ENCODE results near the gene TTYH3. TPM values are rescaled to one million over a fixed set of nuclear protein-coding genes. Genes with fewer than 3 reads are reported as not detected.

Gene TTYH3
- polyA plus RNA-seq, 1 donor (not counting 4 experiments of a cell fraction or from before 2014, with no cell fraction given) = 8.5 TPM

DNA sequence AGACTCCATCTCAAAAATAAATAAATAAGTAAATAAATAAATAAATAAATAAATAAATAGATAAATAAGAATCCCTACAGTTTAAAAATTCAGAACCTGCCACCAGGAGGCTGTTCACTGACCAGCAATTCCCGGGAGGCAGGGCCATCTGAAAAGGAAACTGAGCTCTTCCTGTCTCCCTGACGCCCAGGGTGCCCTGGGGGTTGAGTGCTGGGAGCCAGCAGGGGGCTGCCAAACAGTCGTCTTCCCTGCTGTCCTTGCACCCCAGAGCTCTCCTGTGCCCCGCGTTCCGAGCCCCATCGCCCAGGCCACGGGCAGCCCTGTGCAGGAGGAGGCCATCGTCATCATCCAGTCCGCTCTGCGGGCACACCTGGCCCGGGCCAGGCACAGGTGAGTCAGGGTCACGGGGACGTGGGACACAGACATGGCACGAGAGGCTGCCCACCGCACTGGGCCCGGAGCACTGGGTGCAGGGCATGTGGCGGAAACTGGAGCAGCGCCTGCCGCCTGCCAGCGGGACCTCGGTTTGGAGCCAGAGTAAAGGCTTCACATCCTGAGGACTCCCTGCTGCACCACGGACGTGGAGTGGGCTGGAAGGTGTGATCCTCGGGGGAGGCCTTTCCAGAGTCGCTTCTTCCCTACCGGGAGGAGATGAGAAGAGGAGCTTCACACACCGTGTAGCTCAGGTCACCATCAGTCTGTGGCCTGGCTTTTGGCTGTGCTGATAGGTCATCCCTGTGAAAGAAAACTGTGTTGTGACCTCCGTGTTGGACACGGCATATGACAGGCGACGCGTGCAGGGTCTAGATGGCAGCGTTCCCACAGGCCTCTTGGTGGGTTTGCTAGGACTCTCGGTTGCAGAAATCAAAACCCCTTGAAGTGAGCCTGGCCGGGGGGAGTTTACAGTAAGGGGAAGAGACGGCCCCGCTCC is 25.9 kb upstream of the TTYH3 start:
- Histone ChIP-seq H3K27me3 (ENCODE audit: control insufficient read depth, extremely low read depth, insufficient read depth, low read length) (no peaks in the 10 kb centered on the region), H3K4me3 (ENCODE audit: control insufficient read depth in 2 of 3, extremely low read depth in 1 of 3, insufficient read depth in 2 of 3, low read depth in 1 of 3, low read length in 3 of 3) (no peak overlapping the region), H3K36me3 (ENCODE audit: control insufficient read depth in 2 of 2, extremely low read depth in 1 of 2, insufficient read depth in 2 of 2, low read length in 2 of 2) (peaks cover 2 to 9% of the 10 kb centered on the region in 2 experiments), H3K4me2 (ENCODE audit: control insufficient read depth, extremely low read depth, insufficient read depth, low read depth, low read length) (no peak overlapping the region), H3K9me1 (ENCODE audit: control insufficient read depth, extremely low read depth, insufficient read depth, low read length) (no peaks in the 10 kb centered on the region), H3K9ac (ENCODE audit: control insufficient read depth, extremely low read depth, insufficient read depth, low read length) (no peak overlapping the region), H2AFZ (ENCODE audit: control insufficient read depth, low read length) (no peak overlapping the region), H3K9me3 (ENCODE audit: control insufficient read depth, low read depth, low read length) (no peaks in the 10 kb centered on the region), H3K4me1 (ENCODE audit: control insufficient read depth, extremely low read depth, insufficient read depth, low read length) (no peaks in the 10 kb centered on the region), H3K79me2 (ENCODE audit: control insufficient read depth, insufficient read depth, low read length) (no peaks in the 10 kb centered on the region), H3K27ac (ENCODE audit: control insufficient read depth, insufficient read depth, low read length) (no peak overlapping the region), H4K20me1 (ENCODE audit: control insufficient read depth, extremely low read depth, insufficient read depth, low read length) (no peaks in the 10 kb centered on the region)
- dilution Hi-C loops (cut with MboI; ENCODE audit: extremely low pct_ligation_motif_present, low sequenced_read_pairs) = no loop called here
- FAIRE-seq = no peak
- TF ChIP-seq, protein P1, sequence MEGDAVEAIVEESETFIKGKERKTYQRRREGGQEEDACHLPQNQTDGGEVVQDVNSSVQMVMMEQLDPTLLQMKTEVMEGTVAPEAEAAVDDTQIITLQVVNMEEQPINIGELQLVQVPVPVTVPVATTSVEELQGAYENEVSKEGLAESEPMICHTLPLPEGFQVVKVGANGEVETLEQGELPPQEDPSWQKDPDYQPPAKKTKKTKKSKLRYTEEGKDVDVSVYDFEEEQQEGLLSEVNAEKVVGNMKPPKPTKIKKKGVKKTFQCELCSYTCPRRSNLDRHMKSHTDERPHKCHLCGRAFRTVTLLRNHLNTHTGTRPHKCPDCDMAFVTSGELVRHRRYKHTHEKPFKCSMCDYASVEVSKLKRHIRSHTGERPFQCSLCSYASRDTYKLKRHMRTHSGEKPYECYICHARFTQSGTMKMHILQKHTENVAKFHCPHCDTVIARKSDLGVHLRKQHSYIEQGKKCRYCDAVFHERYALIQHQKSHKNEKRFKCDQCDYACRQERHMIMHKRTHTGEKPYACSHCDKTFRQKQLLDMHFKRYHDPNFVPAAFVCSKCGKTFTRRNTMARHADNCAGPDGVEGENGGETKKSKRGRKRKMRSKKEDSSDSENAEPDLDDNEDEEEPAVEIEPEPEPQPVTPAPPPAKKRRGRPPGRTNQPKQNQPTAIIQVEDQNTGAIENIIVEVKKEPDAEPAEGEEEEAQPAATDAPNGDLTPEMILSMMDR (optimal IDR thresholded peaks at IDR 0.05 in 1 of 3, IDR thresholded peaks at IDR 0.05 in 1 of 3, conservative IDR thresholded peaks at IDR 0.05 in 1 of 3; ENCODE audit: extremely low read depth in 1 of 3, insufficient read depth in 2 of 3, low read length in 3 of 3) = no peak
- TF ChIP-seq EZH2 (IDR thresholded peaks at IDR 0.05; ENCODE audit: low read length) = no peak
- DNase-seq (ENCODE audit: low read depth, low spot score) = no peak

DNA sequence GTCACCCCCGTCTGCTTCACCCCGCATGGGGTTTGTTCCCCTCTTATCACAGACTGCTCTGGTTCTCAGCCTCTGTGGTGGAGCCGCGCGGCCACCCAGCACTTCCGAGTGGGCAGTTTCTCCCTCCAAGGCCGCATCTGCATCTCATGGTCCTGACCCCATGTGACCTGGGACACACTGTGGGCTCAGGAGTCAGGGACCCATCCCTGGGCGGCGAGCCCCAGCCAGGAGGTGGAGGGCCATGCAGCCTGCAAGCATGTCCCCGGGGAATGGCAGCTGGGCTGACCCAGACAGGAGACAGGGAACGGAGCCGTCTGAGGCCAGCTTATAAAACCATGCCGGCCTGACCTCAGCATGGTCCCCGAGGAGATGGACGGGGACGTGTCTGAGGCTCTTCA is 25.2 kb upstream of the TTYH3 start:
- Histone ChIP-seq H4K20me1 (ENCODE audit: control insufficient read depth, extremely low read depth, insufficient read depth, low read length) (no peaks in the 10 kb centered on the region), H3K9ac (ENCODE audit: control insufficient read depth, extremely low read depth, insufficient read depth, low read length) (no peak overlapping the region), H3K9me3 (ENCODE audit: control insufficient read depth, low read depth, low read length) (no peaks in the 10 kb centered on the region), H3K36me3 (ENCODE audit: control insufficient read depth in 2 of 2, extremely low read depth in 1 of 2, insufficient read depth in 2 of 2, low read length in 2 of 2) (peaks cover 0 to 6% of the 10 kb centered on the region in 2 experiments), H3K9me1 (ENCODE audit: control insufficient read depth, extremely low read depth, insufficient read depth, low read length) (no peaks in the 10 kb centered on the region), H3K79me2 (ENCODE audit: control insufficient read depth, insufficient read depth, low read length) (no peaks in the 10 kb centered on the region), H3K27ac (ENCODE audit: control insufficient read depth, insufficient read depth, low read length) (no peak overlapping the region), H3K4me1 (ENCODE audit: control insufficient read depth, extremely low read depth, insufficient read depth, low read length) (no peaks in the 10 kb centered on the region), H3K27me3 (ENCODE audit: control insufficient read depth, extremely low read depth, insufficient read depth, low read length) (no peaks in the 10 kb centered on the region), H2AFZ (ENCODE audit: control insufficient read depth, low read length) (no peak overlapping the region), H3K4me3 (ENCODE audit: control insufficient read depth in 2 of 3, extremely low read depth in 1 of 3, insufficient read depth in 2 of 3, low read depth in 1 of 3, low read length in 3 of 3) (no peak overlapping the region), H3K4me2 (ENCODE audit: control insufficient read depth, extremely low read depth, insufficient read depth, low read depth, low read length) (no peak overlapping the region)
- TF ChIP-seq EZH2 (IDR thresholded peaks at IDR 0.05; ENCODE audit: low read length) = no peak
- TF ChIP-seq, protein P1 (optimal IDR thresholded peaks at IDR 0.05 in 1 of 3, IDR thresholded peaks at IDR 0.05 in 1 of 3, conservative IDR thresholded peaks at IDR 0.05 in 1 of 3; ENCODE audit: extremely low read depth in 1 of 3, insufficient read depth in 2 of 3, low read length in 3 of 3) = no peak
- dilution Hi-C loops (cut with MboI; ENCODE audit: extremely low pct_ligation_motif_present, low sequenced_read_pairs) = no loop called here
- FAIRE-seq = no peak
- DNase-seq (ENCODE audit: low read depth, low spot score) = no peak
